HG02798 (cell line): Measurements from ENCODE around the gene PRELP.
"Not testable (repeated sequence)": the region's sequence is repeated elsewhere in the genome, so short reads cannot be mapped to it uniquely, and the experiment has no call there.

Experiments
- ATAC-seq: cut with Tn5 transposase; IDR thresholded peaks from one replicate; pipeline ENCODE4 v1.9.1; 2021; ENCODE audit warnings: mild to moderate bottlenecking; ENCODE audit not compliant: unreplicated experiment, poor library complexity

Gene PRELP

GRCh38 chr1:203475012-203475981, at the start of gene PRELP:
Gene PRELP (plus strand): TSS chr1:203475806. CDS start chr1:203483185, 7,379 bp downstream.
- no peak for ATAC-seq

GRCh38 chr1:203426366-203426765, 49.2 kb upstream of the PRELP start:
- ATAC-seq: no peak

- ATAC-seq: no peak
These were observed 48.7 kb upstream of the PRELP start for GRCh38 chr1:203426870-203427269.

- ATAC-seq: no peak
These were observed 48.2 kb upstream of the PRELP start for GRCh38 chr1:203427451-203427850.

- no peak for ATAC-seq
These were observed 46.5 kb upstream of the PRELP start for GRCh38 chr1:203428981-203429599.

- ATAC-seq: no peak
These were observed 40.0 kb upstream of the PRELP start for GRCh38 chr1:203435615-203436014.

GRCh38 chr1:203437696-203438315, 37.8 kb upstream of the PRELP start:
- ATAC-seq: no peak

- no peak for ATAC-seq
These were observed 36.4 kb upstream of the PRELP start for GRCh38 chr1:203439131-203439730.

- no peak for ATAC-seq
These were observed 34.8 kb upstream of the PRELP start for GRCh38 chr1:203440771-203441170.

GRCh38 chr1:203441766-203442165, 33.8 kb upstream of the PRELP start:
- ATAC-seq: no peak

- no peak for ATAC-seq
These were observed 32.8 kb upstream of the PRELP start for GRCh38 chr1:203442821-203443220.

GRCh38 chr1:203443296-203443695, 32.3 kb upstream of the PRELP start:
- ATAC-seq: no peak

- no peak for ATAC-seq
These were observed 31.4 kb upstream of the PRELP start for GRCh38 chr1:203444171-203444576.

- no peak for ATAC-seq
These were observed 28.5 kb upstream of the PRELP start for GRCh38 chr1:203447151-203447550.

- not testable (repeated sequence) for ATAC-seq
These were observed 28.0 kb upstream of the PRELP start for GRCh38 chr1:203447598-203447997.

- ATAC-seq: no peak
These were observed 27.0 kb upstream of the PRELP start for GRCh38 chr1:203448521-203449061.

- no peak for ATAC-seq
These were observed 25.6 kb upstream of the PRELP start for GRCh38 chr1:203450001-203450400.

- ATAC-seq: no peak
These were observed 25.0 kb upstream of the PRELP start for GRCh38 chr1:203450479-203451149.

- ATAC-seq: no peak
These were observed 23.5 kb upstream of the PRELP start for GRCh38 chr1:203451836-203452784.
